Fibroblast of upper back skin (primary cell): Measurements from ENCODE around the gene NFX1.

Experiments used
- DNase-seq: peaks from one replicate; pipeline ENCODE4 v3.0.0-alpha.2; 2013

NFX1 gene

DNA sequence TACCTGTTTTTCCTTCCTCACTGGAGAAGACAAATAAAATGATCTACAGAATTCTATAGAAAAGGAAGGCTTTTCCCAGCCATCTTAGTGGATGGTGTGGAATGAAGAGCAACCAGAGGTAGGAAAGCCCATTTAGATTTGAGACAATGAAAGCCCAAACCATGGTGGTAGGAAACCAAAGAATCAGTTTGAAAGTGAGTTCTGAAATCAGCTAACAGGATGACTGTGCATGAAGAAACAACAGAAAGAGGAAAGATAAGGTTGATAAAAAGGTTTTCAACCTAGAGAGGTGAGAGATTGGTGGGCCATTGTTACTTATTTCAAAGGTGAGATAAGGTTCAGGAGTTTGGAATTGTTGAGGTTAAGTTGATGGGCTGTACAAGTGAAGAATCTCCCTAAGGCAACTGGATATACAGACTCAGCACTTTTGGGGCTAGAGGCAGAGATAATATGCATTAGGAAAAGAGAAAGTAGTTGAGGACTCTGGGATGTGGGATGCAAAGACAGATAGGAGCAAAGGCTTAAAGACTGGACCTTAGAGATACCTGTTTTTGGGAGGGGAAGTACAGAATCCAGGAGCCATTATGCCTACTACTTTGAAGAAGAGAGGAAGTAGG, 23.1 kb upstream of the NFX1 start:
- DNase-seq = no peak

DNA sequence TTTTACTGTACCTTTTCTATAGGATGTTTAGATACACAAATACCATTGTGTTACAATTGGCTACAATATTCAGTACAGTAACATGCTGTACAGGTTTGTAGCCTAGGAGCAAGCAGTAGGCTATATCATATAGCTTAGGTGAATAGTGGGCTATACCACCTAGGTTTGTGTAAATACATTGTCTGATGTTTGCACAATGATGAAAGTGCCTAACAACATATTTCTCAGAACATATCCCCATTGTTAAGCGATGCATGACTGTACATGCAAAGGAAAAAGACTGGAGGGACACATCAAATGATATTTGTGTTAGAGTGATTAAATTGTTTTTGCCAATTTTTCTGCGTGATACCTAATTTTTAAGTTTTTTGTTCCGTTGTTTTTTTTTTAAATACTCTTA, 20.2 kb upstream of the NFX1 start:
- DNase-seq = no peak

DNA sequence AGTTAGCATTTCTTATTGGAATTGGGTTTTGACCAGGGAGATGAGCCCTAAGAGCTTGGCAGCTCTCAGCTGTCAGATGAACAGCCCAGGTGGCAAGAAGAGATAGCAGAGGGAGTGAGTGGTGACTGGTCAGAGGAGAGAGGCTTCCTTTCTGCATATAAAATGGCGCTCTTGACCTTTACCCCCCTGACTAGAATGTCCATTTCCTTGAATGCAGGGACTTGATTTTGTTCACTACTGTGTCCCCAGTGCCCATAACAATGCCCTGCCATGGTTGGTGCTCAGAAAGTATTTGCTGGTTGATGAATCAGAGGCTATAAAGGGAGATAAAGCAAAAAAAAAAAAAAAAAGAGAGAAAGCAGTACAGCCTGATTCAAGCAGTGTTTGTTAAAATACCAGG, 18.3 kb upstream of the NFX1 start:
- DNase-seq = no peak

DNA sequence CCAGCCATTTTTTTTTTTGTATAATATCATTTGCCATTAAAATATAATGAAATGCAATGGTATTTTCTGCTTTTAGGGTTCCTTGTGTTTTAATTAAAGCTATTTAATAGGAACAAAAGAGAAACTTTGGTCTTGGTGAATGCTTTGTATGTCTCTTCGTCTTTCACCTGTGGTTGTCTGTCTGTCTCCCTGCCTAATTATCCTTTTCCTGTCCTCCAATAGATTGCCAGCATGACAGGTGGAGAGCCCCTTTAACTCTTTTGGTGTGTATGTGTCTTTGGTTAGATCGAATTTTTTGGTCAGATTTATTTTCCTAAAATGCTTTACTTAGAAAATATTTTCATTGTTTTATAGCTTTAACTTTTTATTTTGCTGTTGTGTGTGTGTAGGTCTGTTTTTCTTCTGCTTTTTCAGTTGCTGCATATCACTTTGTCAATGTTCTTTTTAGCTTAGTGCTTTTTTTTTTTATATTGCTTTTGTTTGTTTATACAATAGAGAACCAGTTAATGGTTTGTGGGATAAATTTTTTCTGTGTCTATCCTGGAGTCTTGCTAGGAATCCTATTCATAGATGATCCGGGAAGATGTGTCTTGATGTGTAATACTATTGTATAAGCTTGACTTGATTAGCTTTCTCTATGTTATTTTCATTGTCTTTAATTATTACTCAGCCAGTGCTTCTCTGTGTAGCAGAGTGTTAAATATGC, 16.9 kb upstream of the NFX1 start:
- no peak for DNase-seq

DNA sequence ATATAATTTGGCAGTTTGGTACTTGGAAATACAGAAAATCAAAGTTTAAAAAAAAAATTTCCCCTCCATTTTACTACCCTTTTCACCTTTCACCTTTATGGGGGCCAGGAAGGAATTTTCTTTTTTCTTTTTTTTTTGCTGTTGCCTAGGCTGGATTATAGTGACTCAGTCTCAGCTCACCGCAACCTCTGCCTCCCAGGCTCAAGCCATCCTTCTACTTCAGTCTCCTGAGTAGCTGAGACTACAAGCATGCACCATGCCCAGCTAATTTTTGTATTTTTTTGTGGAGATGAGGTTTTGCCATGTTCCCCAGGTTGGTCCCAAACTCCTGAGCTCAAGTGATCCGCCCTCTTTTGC, 16.4 kb upstream of the NFX1 start:
- no peak for DNase-seq

DNA sequence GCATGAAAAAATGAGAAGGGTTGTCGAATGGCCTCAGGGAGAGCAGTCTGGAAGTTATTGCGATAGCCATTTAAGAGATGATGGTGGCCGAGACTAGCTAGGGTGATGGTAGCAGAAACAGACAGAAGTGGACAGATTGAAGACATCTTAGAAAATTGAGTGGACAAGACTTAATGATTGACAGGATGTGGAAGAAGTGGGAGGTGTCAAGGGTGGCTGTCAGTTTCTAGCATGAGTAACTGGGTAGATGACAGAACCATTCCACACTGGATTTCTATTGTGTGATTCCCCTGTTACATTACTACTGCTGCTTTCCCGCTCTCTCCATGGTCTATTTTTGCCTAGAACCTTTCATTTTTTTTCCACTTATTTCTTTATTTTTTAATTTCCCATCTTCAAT, 12.8 kb upstream of the NFX1 start:
- DNase-seq = no peak

DNA sequence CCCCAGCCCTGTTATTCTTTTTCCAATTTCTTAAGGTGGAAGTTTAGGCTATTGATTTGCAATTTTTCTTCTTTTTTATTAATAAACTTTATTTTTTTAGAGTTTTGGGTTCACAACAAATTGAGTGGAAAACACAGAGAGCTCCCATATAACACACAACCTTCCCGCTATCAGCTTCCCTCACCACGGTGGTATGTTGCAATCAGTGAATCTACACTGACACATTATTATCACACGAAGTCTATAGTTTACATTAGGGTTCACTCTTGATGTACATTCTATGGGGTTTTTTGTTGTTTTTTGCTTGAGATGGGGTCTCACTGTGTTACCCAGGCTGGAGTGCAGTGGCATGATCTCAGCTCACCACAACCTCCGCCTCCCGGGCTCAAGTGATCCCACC, 4.8 kb upstream of the NFX1 start:
- no peak for DNase-seq

DNA sequence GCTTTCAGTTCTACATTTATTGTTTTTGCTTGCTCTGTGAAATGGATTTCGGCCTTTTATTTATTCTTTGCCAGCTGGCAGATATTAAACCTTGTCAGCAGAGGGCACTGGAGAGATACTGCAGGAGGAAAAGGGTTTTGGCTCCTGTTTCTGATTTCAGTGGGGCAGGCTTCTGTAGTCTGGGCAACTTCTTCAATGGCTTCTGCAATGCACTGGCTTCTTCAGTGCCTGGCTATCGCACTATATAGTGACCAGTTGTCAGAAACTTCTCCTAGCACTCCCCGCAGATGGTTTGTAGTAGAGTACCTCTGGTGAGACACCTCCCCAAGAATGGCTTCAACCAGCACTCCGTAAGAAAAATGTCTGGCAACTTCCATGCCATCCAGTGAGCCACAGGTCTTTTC, 3.2 kb upstream of the NFX1 start:
- peak; percentile 71 for DNase-seq

DNA sequence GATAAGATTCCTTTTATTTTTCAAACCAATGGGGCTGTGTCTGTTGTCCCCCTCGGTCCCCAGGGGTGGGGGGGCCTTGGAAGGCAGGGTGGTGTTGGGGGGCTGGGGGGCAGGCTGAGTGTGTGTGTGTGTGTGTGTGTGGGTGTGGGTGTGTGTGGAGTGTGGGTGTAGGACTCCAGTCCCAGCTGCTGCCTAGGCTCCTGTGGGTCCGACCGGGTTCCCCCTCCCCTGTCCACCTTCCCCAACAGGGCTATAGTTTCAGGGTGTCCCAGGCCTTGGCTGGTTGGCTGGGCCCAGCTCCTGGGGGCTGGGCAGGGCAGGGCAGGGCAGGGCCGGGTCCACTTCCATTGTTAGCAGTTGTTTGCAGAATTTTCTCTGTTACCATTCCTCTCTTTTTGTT, 2.1 kb upstream of the NFX1 start:
- no peak for DNase-seq

DNA sequence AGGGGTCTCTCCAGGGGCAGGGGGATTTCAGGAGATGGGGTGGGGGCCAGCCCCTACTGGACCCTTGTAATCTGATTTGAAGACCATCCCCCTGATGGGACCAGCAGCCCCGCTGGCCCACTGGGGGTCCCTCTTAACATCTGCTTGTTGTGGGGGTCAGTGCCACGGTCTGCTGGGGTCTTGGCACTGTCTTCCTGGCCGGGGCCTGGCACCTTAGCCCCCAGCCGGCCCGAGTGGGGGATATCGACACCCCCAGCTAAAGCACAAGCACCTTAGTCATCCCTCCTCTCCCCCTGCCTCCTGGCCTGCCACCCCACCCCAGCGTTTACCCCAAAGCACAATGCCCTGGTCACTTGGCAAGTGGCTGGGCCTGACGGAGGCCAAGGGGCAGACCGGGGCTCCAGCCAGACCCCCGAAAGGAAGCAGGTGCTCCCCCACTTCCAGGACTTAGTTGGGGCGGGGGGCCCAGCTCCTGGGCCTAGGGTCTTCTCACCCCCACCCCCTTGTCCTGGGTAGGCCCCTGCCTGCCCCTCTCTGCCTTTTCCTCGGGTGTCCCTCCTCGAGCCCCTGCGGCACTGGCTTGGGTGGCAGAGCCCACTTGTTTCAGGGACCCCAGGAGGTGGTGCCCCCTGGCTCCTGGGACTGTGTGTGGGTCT, 1.4 kb upstream of the NFX1 start:
- DNase-seq = no peak

DNA sequence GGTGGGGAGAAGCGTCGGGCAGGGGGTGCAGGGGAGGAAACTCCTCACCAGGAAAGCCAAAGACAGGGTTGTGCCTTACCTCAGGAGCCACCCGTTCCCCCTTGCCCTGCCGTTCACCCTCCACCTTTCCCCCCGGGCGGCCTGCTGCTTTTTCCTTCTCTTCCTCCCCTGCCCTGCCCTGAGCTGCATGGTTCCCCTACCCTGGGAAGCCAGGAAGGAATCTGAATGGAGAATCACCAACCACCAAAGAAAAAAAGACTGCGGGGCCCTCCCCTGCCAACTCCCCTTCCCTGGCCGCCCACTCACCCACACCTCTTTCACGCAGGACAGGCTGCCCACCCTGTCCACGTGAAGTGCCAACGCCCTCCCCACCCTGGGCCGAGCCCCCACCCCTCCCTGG, 820 bp upstream of the NFX1 start:
- no peak for DNase-seq

DNA sequence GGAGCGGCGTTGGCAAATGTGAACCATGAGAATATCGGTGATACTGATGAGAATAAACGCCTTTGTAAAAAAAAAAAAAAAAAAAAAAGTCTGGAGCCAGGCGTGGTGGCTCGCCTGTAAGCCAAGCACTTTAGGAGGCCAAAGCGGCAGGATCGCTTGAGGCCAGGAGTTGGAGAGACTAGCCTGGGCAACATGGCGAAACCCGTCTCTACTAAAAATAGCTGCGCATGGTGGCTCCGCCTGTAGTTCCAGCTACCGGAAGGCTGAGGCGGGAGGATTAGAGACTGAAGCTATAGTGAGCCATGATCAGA, 425 bp upstream of the NFX1 start:
- no peak for DNase-seq

DNA sequence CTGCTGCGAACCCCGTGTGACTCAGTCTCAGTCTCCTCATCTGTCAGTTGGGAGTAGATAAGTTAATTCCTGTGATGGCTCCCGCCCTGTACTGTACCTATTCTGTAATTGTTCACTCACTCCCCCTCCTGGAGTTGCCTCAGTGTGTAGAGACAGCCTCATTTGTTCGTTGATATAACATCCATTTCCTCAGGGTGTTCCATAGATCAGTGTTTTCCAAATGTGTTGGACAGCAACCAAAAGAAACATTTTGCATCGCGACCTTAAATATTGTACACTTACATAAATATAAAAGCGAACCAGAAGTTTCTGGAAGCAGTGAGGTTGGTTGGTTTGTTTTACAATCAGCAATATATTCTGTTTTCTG, 698 bp downstream of the NFX1 start:
- no peak for DNase-seq

DNA sequence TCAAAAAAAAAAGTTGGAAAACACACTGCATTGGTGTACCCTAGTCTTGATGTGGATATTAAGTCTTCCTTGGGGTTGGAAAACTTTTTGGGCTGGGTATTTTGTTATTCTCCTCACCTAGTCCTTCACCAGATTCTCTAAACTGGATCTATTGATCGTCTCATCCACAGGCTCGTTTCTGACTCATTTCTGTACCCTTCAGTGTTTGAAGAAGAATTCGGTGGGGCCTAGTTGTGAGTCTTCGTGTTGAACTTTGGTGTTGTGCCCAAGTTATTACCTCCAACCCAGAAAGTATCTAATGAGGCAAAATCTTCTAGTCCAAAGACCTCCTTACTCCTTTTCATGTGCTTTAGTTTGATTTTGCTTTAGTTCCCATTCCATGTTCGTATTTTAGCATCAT, 1.6 kb downstream of the NFX1 start:
- no peak for DNase-seq

DNA sequence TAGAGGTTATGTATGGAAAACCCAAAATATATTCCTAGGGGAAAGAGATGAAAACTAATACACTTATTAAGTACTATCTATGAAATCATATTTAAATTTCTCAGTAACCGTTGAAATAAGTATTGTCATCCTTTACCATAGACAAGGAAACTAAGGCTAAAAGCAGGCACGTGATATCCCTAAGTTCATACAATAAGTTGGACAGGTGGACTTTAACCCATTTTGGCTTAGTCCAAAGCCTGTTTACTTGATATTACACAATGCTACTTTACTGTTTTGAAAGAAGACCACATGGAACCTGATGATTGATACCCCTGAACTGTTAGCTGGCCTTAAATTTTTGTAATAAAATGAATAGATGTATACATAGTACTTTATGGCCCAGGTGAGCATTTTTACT, 3.5 kb downstream of the NFX1 start:
- no peak for DNase-seq

DNA sequence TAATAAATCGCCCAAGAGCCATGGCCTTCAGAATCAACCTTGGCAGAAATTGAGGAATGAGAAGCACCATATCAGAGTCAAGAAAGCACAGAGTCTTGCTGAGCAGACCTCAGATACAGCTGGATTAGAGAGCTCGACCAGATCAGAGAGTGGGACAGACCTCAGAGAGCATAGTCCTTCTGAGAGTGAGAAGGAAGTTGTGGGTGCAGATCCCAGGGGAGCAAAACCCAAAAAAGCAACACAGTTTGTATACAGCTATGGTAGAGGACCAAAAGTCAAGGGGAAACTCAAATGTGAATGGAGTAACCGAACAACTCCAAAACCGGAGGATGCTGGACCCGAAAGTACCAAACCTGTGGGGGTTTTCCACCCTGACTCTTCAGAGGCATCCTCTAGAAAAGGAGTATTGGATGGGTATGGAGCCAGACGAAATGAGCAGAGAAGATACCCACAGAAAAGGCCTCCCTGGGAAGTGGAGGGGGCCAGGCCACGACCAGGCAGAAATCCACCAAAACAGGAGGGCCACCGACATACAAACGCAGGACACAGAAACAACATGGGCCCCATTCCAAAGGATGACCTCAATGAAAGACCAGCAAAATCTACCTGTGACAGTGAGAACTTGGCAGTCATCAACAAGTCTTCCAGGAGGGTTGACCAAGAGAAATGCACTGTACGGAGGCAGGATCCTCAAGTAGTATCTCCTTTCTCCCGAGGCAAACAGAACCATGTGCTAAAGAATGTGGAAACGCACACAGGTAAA, 4.5 kb downstream of the NFX1 start:
- DNase-seq = no peak

DNA sequence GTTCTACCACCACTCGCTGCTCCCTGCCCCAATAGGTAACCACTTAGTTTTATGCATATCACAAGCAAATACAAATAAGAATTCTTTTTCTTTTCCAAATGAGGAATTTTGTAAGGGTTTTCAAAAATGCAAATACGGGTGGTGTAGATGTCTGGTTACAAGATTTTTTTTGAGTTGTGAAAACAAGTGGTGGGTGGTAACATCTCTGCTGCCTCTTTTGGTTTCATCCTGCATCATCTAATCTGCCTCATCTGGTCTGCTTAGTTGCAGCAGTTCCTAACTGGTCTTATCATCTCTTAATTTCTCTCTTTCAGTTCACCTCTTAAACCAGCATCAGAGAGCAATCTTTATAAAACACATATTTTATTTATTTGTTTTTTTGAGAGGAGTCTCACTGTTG, 5.3 kb downstream of the NFX1 start:
- DNase-seq = no peak

DNA sequence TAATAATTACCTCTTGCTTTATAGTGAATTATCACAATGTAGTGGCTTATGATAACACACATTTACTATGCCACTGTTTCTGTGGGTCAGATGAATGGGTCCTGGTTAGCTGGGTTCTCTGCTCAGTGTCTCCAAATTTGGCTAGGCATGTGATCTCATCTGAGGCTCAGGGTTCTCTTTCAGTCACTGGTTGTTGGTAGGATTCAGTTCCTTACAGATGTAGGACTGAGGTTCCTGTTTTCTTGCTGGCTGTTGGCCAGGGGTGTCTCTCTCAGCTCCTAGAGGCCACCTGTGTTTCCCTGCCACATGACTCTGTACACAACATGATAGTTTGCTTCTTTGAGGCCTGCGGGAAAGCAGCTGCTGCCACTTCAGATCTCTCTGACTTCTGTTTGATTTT, 7.1 kb downstream of the NFX1 start:
- DNase-seq = no peak

DNA sequence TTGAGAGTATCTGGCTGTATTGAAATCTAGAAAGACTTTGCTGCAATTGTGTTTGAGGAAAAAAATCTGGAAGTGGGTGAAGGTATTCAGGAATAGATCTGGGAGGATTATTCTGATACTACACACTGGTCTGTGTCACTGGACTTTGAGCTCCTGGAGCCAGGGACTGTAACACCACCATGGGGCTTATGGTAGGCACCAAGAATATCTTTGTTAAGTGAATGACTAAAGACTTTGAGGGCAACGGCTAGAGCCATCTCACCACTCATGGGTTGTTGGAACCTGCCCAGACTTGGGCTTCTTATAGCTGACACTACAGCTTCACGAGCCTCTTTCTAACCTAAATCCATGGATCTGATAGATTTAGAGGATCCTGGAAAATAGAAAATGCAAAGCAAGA, 10.2 kb downstream of the NFX1 start:
- DNase-seq = no peak

DNA sequence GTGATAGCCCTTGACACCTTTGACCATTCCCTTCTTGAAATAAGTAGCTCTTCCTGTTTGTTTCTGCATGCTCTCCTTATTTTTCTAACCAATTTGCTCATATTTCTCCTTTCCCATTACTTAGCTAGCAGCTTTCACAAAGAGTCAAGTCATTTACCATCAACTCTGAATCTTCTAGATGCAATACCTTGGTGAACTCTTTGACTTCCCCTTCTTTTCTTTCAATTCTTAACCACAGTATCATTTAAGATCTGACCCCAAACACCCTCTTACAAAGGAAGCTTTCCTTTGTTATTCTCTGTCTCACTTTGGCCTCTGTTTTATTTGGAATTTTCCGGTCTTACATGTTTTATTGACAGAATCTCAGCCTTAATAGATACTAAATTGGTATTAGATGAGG, 14.0 kb downstream of the NFX1 start:
- DNase-seq = no peak

DNA sequence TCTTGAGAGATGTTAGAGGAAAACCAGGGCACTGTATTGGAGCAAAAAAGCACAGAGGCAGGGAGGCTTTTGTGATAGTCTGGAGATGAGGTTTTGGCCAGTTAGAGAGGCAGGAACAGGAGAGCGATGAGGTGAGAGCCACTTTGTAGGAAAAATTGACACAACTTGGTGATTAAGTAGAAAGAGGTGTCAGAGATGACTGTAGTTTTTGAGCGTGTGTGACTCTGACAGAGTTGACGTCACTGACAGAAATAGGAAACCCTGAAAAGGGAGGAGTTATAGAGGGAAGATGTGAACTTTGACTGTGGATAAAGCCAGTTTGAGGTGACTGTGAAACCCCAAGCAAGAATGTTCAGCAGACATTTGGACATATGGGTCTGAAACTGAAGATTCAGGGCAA, 15.7 kb downstream of the NFX1 start:
- DNase-seq = no peak

DNA sequence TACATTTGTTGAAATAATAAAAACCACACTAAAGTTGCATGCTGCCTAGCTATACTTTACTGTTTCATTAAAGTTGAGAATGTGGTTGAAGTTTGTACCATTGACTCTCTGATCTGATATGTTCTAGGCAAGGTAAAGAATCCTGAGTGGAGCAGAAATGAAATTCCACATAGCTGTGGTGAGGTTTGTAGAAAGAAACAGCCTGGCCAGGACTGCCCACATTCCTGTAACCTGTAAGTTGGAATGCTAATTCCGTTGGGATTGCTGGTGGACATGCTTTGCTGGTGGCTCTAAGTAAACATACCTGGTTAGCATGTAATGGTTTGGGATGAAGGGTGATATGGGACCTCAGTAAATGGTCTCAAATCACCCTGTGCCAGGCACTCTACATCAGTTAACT, 16.8 kb downstream of the NFX1 start:
- DNase-seq = peak; percentile 13

DNA sequence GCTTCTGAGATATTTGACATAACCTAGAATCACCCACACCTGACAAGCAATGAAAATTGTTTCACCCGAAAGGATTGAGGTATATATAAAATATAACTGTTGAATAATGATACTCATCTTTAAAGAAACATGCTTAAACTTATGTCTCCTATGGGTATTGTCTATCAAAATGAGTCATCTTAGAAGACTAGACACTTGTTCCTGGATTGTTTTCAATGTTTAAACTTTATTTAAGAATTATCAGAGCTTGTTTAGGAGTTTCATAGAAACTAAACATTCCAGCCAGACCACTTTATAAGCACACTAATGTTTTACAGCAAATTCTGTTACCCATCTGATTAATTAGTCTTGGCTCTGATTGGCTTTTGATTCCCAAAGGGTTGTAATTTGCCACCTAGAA, 19.6 kb downstream of the NFX1 start:
- DNase-seq = no peak

DNA sequence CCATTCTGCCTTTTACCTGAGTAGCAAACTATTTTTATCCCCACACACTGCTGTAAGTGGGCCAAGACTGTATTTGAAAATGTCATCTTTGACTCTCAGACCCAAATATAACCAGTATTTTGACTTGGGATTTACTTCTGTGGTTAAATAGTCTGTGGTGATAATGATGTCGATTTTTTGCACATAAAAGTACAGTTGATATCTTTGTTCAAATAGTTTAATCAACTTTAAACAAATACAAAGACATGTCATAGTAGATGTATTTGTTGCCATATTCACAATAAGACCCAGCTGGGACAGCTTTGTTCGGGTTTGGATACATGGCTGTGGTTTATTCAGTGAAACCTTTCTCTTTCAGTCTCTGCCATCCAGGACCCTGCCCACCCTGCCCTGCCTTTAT, 20.4 kb downstream of the NFX1 start:
- DNase-seq = no peak
